Neural cell (in vitro differentiated cells): ENCODE measurements around the gene FBXL2.

Experiments used
- EP300 ChIP-seq: fragments of 450-650 bp; conservative IDR thresholded peaks from 2 replicates; pipeline ENCODE4 v1.6.1; 2014; ENCODE audit warnings: antibody characterized with exemption, mild to moderate bottlenecking, moderate library complexity; ENCODE audit not compliant: poor library complexity, severe bottlenecking
- EZH2 ChIP-seq: fragments of 200-600, 300-800 bp; shearing (Covaris generic), sonication (generic); IDR thresholded peaks from 2 replicates; pipeline ENCODE4 v1.6.1; 2014; ENCODE audit warnings: antibody characterized with exemption, low read length, borderline replicate concordance, mild to moderate bottlenecking; ENCODE audit not compliant: insufficient read depth, poor library complexity, severe bottlenecking
- POLR2AphosphoS5 ChIP-seq: IDR thresholded peaks from 2 replicates; pipeline ENCODE4 v1.6.1; 2012
- RAD21 ChIP-seq: fragments of 450-650 bp; conservative IDR thresholded peaks from 2 replicates; pipeline ENCODE4 v1.6.1; 2014; ENCODE audit warnings: antibody characterized with exemption, mild to moderate bottlenecking, moderate library complexity
- SMC3 ChIP-seq: fragments of 450-650 bp; conservative IDR thresholded peaks from 2 replicates; pipeline ENCODE4 v1.6.1; 2014; ENCODE audit warnings: antibody characterized with exemption, mild to moderate bottlenecking, moderate library complexity; ENCODE audit not compliant: poor library complexity
- TAF1 ChIP-seq: IDR thresholded peaks from 2 replicates; pipeline ENCODE4 v1.6.1; 2012; ENCODE audit warnings: low read depth
- TF ChIP-seq, protein P1 (sequence below): fragments of 450-650 bp; IDR thresholded peaks from 2 replicates; pipeline ENCODE4 v1.5.1; 2014; ENCODE audit warnings: antibody characterized with exemption, mild to moderate bottlenecking, moderate library complexity; ENCODE audit not compliant: poor library complexity, severe bottlenecking

DNA sequence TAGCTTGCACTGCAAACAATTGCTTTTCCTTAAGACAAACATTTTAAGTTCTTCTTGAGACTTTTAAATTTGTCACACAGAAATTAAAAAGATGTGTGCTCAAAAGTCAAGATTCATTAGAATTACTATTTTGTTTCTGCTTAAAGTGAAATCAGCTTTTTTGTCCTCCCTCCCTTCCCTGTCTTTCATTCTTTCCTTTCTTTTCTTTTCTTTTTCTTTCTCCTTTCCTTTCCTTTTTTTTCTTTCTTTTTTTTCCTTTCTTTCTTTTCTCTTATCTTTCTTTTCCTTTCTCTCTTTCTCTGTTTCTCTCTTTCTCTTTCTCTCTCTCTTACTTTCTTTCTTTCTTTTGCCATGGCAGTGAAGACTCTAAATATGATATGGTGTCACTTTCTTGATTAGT lies 37.8 kb downstream of the FBXL2 start:
- TF ChIP-seq TAF1 (no peak), EP300 (no peak), EZH2 (no peak), POLR2AphosphoS5 (no peak), SMC3 (no peak), RAD21 (no peak)
- TF ChIP-seq, protein P1, sequence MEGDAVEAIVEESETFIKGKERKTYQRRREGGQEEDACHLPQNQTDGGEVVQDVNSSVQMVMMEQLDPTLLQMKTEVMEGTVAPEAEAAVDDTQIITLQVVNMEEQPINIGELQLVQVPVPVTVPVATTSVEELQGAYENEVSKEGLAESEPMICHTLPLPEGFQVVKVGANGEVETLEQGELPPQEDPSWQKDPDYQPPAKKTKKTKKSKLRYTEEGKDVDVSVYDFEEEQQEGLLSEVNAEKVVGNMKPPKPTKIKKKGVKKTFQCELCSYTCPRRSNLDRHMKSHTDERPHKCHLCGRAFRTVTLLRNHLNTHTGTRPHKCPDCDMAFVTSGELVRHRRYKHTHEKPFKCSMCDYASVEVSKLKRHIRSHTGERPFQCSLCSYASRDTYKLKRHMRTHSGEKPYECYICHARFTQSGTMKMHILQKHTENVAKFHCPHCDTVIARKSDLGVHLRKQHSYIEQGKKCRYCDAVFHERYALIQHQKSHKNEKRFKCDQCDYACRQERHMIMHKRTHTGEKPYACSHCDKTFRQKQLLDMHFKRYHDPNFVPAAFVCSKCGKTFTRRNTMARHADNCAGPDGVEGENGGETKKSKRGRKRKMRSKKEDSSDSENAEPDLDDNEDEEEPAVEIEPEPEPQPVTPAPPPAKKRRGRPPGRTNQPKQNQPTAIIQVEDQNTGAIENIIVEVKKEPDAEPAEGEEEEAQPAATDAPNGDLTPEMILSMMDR: no peak
